DMS114 treated with DMSO at 0.1 percent for 48 hours (cell line): ENCODE data around the gene USP53.
"Not testable (repeated sequence)": the region's sequence is repeated elsewhere in the genome, so short reads cannot be mapped to it uniquely, and the experiment has no call there.

Experiments used
- DNase-seq: peaks from one replicate; lab custom pipeline; 2025; ENCODE audit not compliant: unreplicated experiment; lab: John Stamatoyannopoulos, UW

USP53 gene

GRCh38 chr4:119268466-119268865 lies 56.0 kb downstream of the USP53 start:
- no peak for DNase-seq

DNA sequence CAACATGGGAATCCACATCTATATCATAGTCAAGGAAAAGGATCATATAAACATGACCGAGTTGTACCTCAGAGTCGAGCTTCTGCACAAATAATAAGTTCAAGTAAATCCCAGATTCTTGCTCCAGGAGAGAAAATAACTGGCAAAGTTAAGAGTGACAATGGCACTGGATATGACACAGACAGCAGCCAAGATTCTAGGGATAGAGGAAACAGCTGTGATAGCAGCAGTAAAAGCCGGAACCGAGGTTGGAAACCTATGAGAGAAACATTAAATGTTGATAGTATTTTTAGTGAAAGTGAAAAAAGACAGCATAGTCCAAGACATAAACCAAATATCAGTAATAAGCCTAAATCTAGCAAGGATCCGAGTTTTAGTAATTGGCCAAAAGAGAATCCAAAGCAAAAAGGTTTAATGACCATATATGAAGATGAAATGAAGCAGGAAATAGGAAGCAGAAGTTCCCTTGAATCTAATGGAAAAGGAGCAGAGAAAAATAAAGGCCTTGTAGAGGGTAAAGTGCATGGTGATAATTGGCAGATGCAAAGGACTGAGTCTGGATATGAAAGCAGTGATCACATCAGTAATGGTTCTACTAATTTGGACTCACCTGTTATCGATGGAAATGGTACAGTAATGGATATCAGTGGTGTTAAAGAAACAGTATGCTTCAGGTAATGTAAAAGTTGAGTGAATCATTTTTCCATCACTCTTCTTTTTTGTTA lies 59.0 kb downstream of the USP53 start:
- DNase-seq: no peak

DNA sequence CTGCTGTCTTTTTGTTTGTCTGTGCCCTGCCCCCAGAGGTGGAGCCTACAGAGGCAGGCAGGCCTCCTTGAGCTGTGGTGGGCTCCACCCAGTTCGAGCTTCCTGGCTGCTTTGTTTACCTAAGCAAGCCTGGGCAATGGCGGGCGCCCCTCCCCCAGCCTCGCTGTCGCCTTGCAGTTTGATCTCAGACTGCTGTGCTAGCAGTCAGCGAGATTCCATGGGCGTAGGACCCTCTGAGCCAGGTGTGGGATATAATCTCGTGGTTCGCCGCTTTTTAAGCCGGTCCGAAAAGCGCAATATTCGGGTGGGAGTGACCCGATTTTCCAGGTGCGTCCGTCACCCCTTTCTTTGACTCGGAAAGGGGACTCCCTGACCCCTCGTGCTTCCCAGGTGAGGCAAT lies 67.0 kb downstream of the USP53 start:
- DNase-seq: not testable (repeated sequence)

GRCh38 chr4:119279945-119280344 lies 67.4 kb downstream of the USP53 start:
- not testable (repeated sequence) for DNase-seq

GRCh38 chr4:119281393-119281792 lies 68.9 kb downstream of the USP53 start:
- no peak for DNase-seq

DNA sequence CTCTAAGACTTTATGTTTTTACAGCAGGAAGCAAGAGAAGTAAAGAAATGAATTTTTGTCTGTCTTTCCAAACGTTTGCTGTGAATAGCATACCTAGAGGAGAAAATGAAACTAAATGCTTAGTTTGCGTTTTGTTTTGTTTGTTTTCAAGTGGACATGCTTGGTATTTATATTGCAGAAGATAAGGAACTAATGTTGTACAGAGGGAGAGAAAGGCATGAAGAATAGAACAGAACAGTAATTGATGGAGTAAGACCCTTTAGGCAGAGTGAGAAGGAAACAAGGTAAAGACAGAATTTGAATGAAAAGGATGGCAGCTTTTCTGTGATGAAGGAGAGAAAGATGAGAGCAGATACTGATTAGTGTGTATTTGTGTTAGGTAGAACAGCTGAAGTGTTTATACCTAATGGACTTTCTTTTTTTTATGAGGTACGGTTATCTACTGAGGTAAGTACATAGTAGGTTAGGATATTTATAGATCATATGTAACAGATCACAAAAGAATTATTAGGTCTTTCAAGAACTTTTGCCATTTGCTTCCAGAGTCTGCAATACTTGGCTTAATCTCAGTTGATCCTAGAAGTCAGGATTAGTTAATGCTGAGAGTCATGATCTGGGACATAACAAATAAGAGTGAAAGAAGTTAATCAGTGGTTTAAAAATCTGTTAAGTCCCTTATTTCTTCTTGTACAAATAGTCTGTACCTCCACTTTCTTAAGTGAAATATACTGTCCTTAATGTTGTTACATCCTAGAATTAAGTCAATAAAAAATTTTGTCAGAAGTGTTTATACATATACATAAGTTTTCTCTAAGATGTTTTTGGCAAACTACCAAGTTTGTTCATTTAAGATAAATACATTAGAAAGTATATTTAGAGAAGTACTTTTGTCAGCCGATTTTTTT lies 72.6 kb downstream of the USP53 start:
- no peak for DNase-seq

GRCh38 chr4:119286377-119287002 lies 74.0 kb downstream of the USP53 start:
- DNase-seq: no peak

- no peak for DNase-seq
Measured at GRCh38 chr4:119289313-119289712, 76.8 kb downstream of the USP53 start.

- no peak for DNase-seq
Measured at GRCh38 chr4:119290598-119290997, 78.1 kb downstream of the USP53 start.

- no peak for DNase-seq
Measured at GRCh38 chr4:119296356-119296755, 83.8 kb downstream of the USP53 start.

DNA sequence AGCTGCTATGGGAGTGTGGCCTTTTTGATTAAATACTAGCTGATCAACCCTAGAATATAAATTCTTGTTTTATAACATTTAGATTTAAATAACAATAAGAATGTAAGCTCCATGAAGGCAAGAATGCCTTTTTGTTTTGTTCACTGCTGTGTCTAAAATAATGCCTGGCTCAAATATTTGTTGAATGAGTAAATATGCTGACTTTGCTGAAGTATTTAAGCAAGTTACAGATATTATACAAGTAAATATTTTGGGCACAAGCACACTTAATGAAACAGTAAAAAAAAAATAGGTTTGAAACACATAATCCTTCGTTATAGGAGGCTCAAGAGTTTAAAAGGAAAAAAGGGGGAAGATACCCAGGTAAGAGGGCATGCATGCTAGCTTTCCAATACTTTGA lies 85.3 kb downstream of the USP53 start:
- no peak for DNase-seq

GRCh38 chr4:119299260-119299671 lies 86.8 kb downstream of the USP53 start:
- no peak for DNase-seq

DNA sequence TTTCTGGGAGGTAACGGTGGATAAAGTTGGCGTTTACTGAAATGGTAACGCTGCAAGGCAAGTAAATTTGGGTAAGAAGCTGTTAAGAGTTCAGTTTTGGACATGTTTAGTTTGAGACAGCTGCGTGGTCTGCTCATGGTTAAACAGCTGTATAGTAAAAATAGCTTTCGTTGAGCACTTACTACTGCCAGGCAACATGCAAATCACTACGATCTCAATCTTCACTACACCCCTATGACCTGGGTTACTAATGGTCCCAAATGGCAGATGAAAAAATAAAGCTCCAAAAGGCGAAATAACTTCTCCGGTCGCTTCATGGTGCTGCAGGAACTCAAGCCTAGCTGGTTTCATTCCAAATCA lies 87.2 kb downstream of the USP53 start:
- no peak for DNase-seq

- no peak for DNase-seq
Measured at GRCh38 chr4:119300101-119300978, 87.8 kb downstream of the USP53 start.

- DNase-seq: no peak
Measured at GRCh38 chr4:119302073-119302832, 89.7 kb downstream of the USP53 start.

- DNase-seq: no peak
Measured at GRCh38 chr4:119303587-119304305, 91.2 kb downstream of the USP53 start.

- no peak for DNase-seq
Measured at GRCh38 chr4:119304431-119304830, 91.9 kb downstream of the USP53 start.

DNA sequence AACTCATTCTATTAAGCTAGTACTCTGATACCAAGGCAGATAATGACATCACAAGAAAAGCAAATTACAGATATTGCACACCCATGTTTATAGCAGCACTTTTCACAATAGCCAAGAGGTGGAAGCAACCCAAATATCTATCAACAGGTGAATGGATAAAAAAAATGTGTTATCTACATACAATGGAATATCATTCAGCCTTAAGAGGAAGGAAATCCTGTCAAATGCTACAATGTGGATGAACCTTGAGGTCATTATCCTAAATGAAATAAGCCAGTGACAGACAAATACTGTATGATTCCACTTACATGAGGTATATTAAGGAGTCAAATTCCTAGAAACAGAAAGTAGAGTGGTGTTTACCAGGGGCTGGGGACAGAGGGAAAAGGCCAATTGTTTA lies 95.1 kb downstream of the USP53 start:
- DNase-seq: no peak

DNA sequence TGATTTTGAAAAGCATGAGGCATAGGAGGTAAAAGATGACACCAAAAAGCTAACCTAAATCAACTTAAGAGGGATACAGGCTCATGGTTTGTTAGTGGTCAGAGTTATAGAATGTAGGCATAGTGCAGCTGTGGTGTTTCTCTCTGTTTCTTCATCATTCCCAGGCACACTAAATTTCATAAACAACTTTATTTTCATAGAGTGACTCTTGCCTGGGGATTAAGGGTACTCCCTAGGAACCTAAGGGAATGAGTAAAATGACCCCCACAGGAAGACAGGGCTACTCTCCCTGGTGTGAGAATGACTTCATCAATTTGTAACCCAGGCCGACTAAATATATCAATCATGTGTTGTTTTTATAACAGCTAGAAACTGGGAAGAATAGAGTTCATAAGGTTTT lies 98.3 kb downstream of the USP53 start:
- DNase-seq: no peak

DNA sequence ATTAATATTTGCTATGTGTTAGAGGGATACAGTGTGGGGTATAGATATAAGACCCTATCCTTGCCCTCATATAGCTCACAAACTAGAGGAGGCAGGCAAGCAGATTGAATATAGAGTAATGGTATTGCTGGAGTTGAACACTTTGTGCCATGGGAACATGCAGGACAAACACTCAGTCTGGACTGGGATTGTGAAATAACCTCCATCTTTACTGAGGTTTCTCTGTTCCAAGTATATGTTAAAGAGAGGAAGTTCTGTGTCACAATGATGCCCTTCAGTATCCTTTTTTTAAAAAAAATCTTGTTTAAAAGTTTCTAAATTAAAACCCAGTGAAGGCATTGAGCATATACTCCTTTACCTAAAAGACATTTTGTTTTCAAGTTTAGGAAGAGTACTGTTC lies 100.7 kb downstream of the USP53 start:
- no peak for DNase-seq
